Measurements from ENCODE around the gene SLC30A7.

The SLC30A7 gene

GRCh38 chr1:100862591-100862990 is 33.3 kb upstream of the SLC30A7 start:
- TF ChIP-seq CTCF (IDR thresholded peaks at IDR 0.05; ENCODE audit: low read depth, low read length) = no peak
- H3K4me3 ChIP-seq (ENCODE audit: low read depth, low read length) = no peak overlapping the region

GRCh38 chr1:100866041-100866900 is 29.6 kb upstream of the SLC30A7 start:
- no peak overlapping the region for H3K4me3 ChIP-seq (ENCODE audit: low read depth, low read length)
- 0 out of 2 replicates have a peak, but pooled peaks have one; percentile 10 for TF ChIP-seq CTCF (IDR thresholded peaks at IDR 0.05; ENCODE audit: low read depth, low read length)

GRCh38 chr1:100866901-100867206 is 29.0 kb upstream of the SLC30A7 start:
- no peak for TF ChIP-seq CTCF (IDR thresholded peaks at IDR 0.05; ENCODE audit: low read depth, low read length)
- no peak overlapping the region for H3K4me3 ChIP-seq (ENCODE audit: low read depth, low read length)

GRCh38 chr1:100868364-100868995 is 27.4 kb upstream of the SLC30A7 start:
- no peak overlapping the region for H3K4me3 ChIP-seq (ENCODE audit: low read depth, low read length)
- peak; percentile 25; the same call in 1 of the 2 replicates for TF ChIP-seq CTCF (IDR thresholded peaks at IDR 0.05; ENCODE audit: low read depth, low read length)

- no peak for TF ChIP-seq CTCF (IDR thresholded peaks at IDR 0.05; ENCODE audit: low read depth, low read length)
- H3K4me3 ChIP-seq (ENCODE audit: low read depth, low read length) = no peak overlapping the region
Observed at GRCh38 chr1:100869996-100870395, 25.9 kb upstream of the SLC30A7 start.

- no peak overlapping the region for H3K4me3 ChIP-seq (ENCODE audit: low read depth, low read length)
- TF ChIP-seq CTCF (IDR thresholded peaks at IDR 0.05; ENCODE audit: low read depth, low read length) = no peak
Observed at GRCh38 chr1:100874433-100874832, 21.5 kb upstream of the SLC30A7 start.

GRCh38 chr1:100875228-100875627 is 20.7 kb upstream of the SLC30A7 start:
- no peak for TF ChIP-seq CTCF (IDR thresholded peaks at IDR 0.05; ENCODE audit: low read depth, low read length)
- H3K4me3 ChIP-seq (ENCODE audit: low read depth, low read length) = no peak overlapping the region
